Neural crest cell (in vitro differentiated cells): ENCODE data around the gene LEUTX. TPM values are rescaled to one million over a fixed set of nuclear protein-coding genes. Genes with fewer than 3 reads are reported as not detected.

Source experiments
- DNase-seq: peaks from one replicate; pipeline ENCODE4 v3.0.0; 2021; ENCODE audit warnings: low read depth, mixed read lengths, low spot score
- H3K27ac Mint-ChIP-seq: one replicate; pipeline ENCODE4 v1.8.0; 2021; ENCODE audit warnings: mild to moderate bottlenecking, mixed read lengths; ENCODE audit not compliant: unreplicated experiment
- H3K27me3 Mint-ChIP-seq: 2 replicates; pipeline ENCODE4 v1.8.0; 2021; ENCODE audit warnings: low read depth, mild to moderate bottlenecking, mixed read lengths
- H3K36me3 Mint-ChIP-seq: 2 replicates; pipeline ENCODE4 v1.8.0; 2021; ENCODE audit warnings: low read depth, mild to moderate bottlenecking, mixed read lengths
- H3K4me1 Mint-ChIP-seq: 2 replicates; pipeline ENCODE4 v1.8.0; 2021; ENCODE audit warnings: mixed read lengths
- H3K4me3 Mint-ChIP-seq: one replicate; pipeline ENCODE4 v1.8.0; 2021; ENCODE audit warnings: mild to moderate bottlenecking, mixed read lengths
- H3K9me3 Mint-ChIP-seq: 2 replicates; pipeline ENCODE4 v1.8.0; 2021; ENCODE audit warnings: mixed read lengths
- long read RNA-seq: library from polyadenylated mRNA; unstranded; transcript quantifications from one replicate; pipeline ENCODE4 v2.0.0, GENCODE V29; 2020
- total RNA-seq: library from RNA; stranded (reverse); gene quantifications from 2 replicates; pipeline ENCODE4 v1.2.1, GENCODE V29; 2021
- TF ChIP-seq, protein P1 (sequence below): fragments of 200-600 bp; sonication (generic); conservative IDR thresholded peaks from 2 replicates; pipeline ENCODE4 v1.5.0; 2021; ENCODE audit warnings: antibody characterized with exemption, mild to moderate bottlenecking

LEUTX gene, protein sequence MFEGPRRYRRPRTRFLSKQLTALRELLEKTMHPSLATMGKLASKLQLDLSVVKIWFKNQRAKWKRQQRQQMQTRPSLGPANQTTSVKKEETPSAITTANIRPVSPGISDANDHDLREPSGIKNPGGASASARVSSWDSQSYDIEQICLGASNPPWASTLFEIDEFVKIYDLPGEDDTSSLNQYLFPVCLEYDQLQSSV
- total RNA-seq = not detected in 2 replicates
- long read RNA-seq = 0 reads

DNA sequence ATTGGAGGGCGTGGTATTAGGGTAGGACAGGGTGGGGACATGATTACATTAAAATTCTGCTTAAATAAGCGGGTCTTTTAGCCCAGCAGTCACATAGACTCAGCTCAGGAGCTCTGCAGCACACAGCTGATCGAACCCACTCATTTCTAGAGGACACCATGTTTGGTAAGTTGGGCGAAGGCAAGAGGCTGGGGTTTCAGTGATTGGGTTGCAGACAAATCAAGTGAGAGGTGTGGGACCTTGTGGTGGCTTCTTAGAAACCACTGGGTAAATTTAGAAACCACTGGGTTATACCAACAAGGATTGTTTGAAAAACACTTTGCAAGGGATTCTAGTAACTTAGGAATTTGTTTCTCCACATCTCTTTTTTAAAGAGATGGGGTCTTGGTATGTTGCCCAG lies at the start of gene LEUTX:
TSS of gene LEUTX (plus strand) at position 92 of the 400 bp plus-strand sequence. CDS start at position 159, 67 bp downstream.
- Mint-ChIP-seq H3K36me3 (no peaks in the 10 kb centered on the region), H3K27me3 (peaks cover 42% of the 10 kb centered on the region), H3K27ac (no peak within 1 kb of the TSS), H3K4me1 (peaks cover 6% of the 10 kb centered on the region), H3K9me3 (no peaks in the 10 kb centered on the region), H3K4me3 (no peak within 1 kb of the TSS)
- DNase-seq = no peak
- TF ChIP-seq, protein P1, sequence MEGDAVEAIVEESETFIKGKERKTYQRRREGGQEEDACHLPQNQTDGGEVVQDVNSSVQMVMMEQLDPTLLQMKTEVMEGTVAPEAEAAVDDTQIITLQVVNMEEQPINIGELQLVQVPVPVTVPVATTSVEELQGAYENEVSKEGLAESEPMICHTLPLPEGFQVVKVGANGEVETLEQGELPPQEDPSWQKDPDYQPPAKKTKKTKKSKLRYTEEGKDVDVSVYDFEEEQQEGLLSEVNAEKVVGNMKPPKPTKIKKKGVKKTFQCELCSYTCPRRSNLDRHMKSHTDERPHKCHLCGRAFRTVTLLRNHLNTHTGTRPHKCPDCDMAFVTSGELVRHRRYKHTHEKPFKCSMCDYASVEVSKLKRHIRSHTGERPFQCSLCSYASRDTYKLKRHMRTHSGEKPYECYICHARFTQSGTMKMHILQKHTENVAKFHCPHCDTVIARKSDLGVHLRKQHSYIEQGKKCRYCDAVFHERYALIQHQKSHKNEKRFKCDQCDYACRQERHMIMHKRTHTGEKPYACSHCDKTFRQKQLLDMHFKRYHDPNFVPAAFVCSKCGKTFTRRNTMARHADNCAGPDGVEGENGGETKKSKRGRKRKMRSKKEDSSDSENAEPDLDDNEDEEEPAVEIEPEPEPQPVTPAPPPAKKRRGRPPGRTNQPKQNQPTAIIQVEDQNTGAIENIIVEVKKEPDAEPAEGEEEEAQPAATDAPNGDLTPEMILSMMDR = no peak

DNA sequence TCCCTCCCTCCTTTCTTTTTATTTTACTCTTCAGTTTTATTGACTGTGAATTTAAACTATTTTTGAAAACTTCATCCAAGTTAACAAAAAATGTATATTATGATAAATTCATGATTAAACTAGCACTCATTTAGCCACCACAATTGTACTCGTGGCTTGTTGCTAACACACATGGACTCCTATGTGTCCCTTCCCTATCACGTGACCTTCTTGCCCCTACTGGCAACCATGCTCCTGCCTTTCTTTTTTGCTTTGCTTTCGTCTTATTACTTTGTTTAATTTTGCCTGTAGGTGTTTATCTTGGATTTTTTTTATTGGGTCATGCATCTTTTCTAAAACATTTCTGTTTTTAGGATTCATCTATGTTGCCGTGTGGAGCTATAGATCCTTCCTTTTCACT lies 49.1 kb upstream of the LEUTX start:
- Mint-ChIP-seq H3K4me1 (no peaks in the 10 kb centered on the region), H3K4me3 (no peak overlapping the region), H3K27me3 (peaks cover 61% of the 10 kb centered on the region), H3K36me3 (no peaks in the 10 kb centered on the region), H3K9me3 (peaks cover 5% of the 10 kb centered on the region), H3K27ac (no peak overlapping the region)
- no peak for DNase-seq
- TF ChIP-seq, protein P1 = no peak

DNA sequence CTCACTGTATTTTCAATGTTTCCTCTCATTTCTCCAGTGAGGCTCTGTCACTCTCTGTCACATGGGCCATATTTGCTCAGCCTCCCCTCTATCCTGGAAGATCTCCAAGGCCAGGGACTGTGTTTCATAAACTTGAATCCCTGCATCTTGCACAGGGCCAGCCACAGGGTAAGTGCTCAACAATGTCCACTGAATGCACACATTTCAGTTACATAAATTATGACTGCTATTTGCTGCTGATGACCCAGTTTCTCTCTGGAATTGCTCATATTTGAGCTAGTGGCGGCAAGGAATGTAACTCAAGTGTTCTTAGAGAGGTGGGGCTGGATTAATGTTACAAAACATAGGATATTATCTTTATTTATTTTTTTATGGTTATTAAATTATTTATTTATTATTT lies 47.0 kb upstream of the LEUTX start:
- TF ChIP-seq, protein P1 = no peak
- no peaks in the 10 kb centered on the region for H3K4me1 Mint-ChIP-seq
- peaks cover 55% of the 10 kb centered on the region for H3K27me3 Mint-ChIP-seq
- no peak for DNase-seq
- H3K36me3 Mint-ChIP-seq = no peaks in the 10 kb centered on the region
- H3K4me3 Mint-ChIP-seq = no peak overlapping the region
- H3K9me3 Mint-ChIP-seq = peaks cover 5% of the 10 kb centered on the region
- no peak overlapping the region for H3K27ac Mint-ChIP-seq

DNA sequence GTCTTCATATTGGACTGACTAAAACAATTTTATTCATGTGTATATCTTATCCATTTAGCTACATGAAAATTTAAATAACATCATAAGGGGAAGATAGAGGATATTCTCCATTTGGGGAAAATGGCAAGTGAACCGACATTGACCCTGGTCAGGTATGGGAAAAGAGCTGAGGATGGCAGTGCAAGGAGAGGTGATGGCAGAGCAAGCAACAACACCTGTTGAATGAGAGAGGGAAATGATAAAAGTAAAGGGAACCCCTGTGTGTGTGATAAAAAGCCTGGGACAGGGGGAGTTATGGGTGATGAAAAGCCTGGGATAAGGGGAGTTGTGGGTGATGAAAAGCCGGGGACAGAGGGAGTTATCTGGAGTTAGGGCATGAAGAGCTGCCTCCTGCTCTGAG lies 44.8 kb upstream of the LEUTX start:
- TF ChIP-seq, protein P1 = no peak
- no peak overlapping the region for H3K4me3 Mint-ChIP-seq
- H3K9me3 Mint-ChIP-seq = peaks cover 5% of the 10 kb centered on the region
- no peak for DNase-seq
- H3K27me3 Mint-ChIP-seq = peaks cover 53% of the 10 kb centered on the region
- H3K36me3 Mint-ChIP-seq = no peaks in the 10 kb centered on the region
- H3K4me1 Mint-ChIP-seq = no peaks in the 10 kb centered on the region
- no peak overlapping the region for H3K27ac Mint-ChIP-seq

DNA sequence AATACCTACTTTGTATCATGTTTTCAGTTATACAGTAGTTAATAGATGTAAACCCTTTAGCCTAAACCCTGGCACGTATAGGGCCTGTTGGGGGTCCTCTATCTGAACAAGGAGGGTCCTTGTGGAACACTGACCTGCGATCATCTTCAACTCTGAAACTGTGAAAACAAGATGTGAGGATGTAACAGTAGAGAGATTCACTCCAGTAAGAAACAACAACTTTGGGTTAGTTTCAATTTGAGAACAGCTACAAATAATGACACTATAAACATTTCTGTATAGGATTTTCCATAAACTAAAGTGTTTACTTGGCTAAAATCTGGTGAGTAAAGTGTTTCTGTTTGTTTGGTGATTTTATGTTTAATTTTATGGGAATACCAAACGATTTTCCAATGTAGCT lies 43.0 kb upstream of the LEUTX start:
- Mint-ChIP-seq H3K9me3 (peaks cover 5% of the 10 kb centered on the region), H3K27ac (no peak overlapping the region), H3K4me3 (no peak overlapping the region), H3K36me3 (no peaks in the 10 kb centered on the region), H3K4me1 (peaks cover 7% of the 10 kb centered on the region), H3K27me3 (peaks cover 55% of the 10 kb centered on the region)
- TF ChIP-seq, protein P1 = no peak
- DNase-seq = no peak
